Body of pancreas (tissue), 4 donors: ENCODE data around the gene SLC29A3.

Experiments
- CTCF ChIP-seq, 7 experiments: fragments of 450-650 bp in 4 of 7; fragments of 200-600 bp in 3 of 7; sonication (generic) in 3 of 7; IDR thresholded peaks; one replicate each; pipeline ENCODE4 v1.5.1; 2016 to 2019; ENCODE audit warnings: antibody characterized with exemption in 7 of 7
- POLR2A ChIP-seq, 3 donors: fragments of 450-650 bp; IDR thresholded peaks; one replicate each; pipeline ENCODE4 v1.6.1; 2016; ENCODE audit warnings: antibody characterized with exemption in 3 of 3, mild to moderate bottlenecking in 2 of 3

GRCh38 chr10:71309919-71310318, 9.1 kb upstream of the SLC29A3 start:
- TF ChIP-seq CTCF (IDR thresholded peaks at IDR 0.05) (no peak), POLR2A (IDR thresholded peaks at IDR 0.05) (no peak)
